HG03558 (cell line): ENCODE data around the gene MANEAL.

ENCODE experiments used
- ATAC-seq: cut with Tn5 transposase; IDR thresholded peaks from one replicate; pipeline ENCODE4 v1.9.1; 2021; ENCODE audit warnings: moderate number of reproducible peaks; ENCODE audit not compliant: unreplicated experiment; ENCODE audit errors: extremely low read depth

Gene MANEAL

GRCh38 chr1:37778654-37779053 lies 15.0 kb upstream of the MANEAL start:
- ATAC-seq: no peak

DNA sequence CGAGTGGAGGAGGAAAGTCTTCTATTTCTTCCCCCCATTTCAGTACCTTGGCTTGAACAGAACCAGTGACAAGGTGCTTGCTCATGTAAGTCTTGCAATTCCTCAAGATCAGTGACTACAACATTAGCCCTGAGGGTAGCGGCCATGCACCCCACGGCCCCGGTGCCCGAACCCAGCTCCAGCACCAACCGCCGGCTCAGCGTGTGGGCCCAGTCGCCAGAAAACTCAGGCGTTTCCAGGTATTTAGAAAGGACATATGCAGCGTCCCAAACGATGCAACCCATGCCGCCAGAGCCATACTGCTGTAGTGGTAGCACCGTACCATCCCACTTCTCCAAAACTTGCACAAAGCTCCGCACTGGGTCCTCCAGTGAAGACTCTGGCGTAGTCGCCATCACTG lies 11.2 kb upstream of the MANEAL start:
- no peak for ATAC-seq

- ATAC-seq: no peak
Measured at GRCh38 chr1:37792943-37793686, 532 bp upstream of the MANEAL start.

DNA sequence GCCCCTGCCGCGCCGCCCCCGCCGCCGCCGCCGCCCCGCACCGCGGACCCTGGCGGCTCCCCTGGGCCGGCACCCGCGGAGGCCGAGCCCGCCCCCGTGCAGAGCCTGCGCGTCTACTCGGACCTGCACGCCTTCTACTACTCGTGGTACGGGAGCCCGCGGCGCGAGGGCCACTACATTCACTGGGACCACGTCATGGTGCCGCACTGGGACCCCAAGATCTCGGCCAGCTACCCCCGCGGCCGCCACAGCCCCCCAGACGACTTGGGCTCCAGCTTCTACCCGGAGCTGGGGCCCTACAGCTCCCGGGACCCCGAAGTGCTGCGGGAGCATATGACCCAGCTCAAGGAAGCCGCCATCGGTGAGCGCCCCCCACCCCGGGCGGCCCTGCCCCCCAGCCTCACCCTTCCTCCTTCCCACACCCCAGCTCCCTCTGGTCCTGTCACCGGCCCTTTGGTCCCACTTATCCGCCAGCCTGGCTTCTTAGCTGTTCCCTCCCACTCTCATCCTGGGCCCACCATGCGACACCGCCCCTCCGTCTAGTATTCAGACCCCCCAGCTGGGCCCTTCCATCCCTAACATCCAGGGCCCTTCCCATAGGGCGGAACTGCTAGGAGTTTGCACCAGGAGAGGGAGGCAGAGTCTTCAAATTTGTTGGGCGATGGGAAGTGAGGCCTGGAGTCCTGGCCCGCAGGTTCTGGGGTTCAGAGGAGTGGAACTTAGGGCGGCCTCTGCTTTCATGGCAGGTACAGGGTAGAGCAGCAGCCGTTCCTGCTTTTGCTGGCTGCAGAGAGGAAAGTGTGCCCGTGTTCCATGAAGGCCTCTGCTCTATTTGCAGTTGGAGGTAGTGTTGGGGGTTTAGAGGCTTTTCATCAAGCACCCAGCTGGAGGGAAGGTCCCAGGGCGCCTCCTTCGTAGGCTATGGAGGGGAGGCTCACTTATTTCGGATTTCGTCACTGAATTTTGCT lies 1.0 kb downstream of the MANEAL start:
- no peak for ATAC-seq

GRCh38 chr1:37795340-37796125 lies 1.9 kb downstream of the MANEAL start:
- ATAC-seq: no peak

DNA sequence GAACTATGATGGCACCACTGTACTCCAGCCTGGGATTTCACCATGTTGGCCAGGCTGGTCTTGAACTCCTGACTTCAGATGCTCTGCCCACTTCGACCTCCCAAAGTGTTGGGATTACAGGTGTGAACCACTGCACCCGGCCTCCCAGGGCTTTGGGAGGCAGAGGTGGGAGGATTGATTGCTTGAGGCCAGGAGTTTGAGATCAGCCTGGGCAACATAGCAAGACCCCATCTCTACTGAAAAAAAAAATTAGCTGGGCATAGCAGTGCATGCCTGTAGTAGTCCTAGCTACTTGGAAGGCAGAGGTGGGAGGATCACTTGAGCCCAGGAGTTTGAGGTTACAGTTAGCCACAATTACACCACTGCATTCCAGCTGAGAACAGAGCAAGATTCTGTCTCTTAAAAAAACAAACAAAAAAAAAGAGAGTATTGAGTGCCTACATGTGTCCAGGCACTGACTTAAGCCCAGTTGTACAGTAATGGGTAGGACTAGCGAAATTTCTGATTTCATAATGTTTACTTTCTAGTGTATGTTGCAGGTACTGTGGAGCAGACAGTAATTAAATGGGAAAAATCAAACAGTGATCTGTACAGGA lies 4.2 kb downstream of the MANEAL start:
- ATAC-seq: no peak

DNA sequence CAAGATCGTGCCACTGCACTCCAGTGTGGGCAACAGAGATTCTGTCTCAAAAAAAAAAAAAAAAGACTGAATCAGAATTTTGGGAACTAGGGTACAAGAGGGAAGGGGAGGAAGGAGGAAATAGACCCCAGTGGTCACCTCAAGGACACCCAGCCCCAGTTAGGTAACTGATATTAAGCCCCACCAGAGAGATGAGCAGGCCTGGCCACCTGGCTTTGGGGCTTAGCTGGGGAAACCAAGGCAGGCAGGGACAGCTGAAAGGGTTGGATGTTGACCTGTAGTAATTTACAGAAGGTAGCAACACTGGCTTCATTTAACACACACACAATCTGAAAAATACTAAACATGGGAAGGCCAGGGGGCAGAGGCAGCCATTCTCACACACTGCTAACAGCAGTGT lies 8.8 kb downstream of the MANEAL start:
- ATAC-seq: no peak

DNA sequence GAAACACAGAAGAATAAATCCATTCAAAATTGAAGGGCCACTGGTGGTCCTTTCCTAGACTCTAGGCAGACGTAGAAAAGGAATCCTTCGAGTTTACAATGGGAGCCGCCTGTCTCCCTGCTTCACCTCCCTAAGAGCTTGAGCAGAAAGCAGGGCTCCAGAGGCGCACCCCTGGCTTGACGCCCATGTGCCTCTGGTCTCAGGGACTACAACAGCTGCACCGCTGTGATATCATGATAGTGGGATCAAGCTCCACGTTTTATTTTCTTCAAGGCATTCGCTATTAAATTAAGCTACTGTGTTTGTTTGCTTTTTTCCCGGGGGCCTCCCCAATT lies 13.5 kb downstream of the MANEAL start:
- ATAC-seq: no peak

GRCh38 chr1:37807555-37808368 lies 14.1 kb downstream of the MANEAL start, which contains the start of the genes C1orf122 and YRDC:
Gene C1orf122, plus strand, starts transcription at chr1:37807790. Its CDS starts 615 bp downstream, at chr1:37808405.
Gene YRDC, minus strand, starts transcription at chr1:37808208. Its CDS starts 28 bp downstream, at chr1:37808180.
- ATAC-seq: no peak

GRCh38 chr1:37808369-37809319 lies 15.0 kb downstream of the MANEAL start:
- no peak for ATAC-seq

GRCh38 chr1:37809942-37810341 lies 16.3 kb downstream of the MANEAL start:
- ATAC-seq: no peak

DNA sequence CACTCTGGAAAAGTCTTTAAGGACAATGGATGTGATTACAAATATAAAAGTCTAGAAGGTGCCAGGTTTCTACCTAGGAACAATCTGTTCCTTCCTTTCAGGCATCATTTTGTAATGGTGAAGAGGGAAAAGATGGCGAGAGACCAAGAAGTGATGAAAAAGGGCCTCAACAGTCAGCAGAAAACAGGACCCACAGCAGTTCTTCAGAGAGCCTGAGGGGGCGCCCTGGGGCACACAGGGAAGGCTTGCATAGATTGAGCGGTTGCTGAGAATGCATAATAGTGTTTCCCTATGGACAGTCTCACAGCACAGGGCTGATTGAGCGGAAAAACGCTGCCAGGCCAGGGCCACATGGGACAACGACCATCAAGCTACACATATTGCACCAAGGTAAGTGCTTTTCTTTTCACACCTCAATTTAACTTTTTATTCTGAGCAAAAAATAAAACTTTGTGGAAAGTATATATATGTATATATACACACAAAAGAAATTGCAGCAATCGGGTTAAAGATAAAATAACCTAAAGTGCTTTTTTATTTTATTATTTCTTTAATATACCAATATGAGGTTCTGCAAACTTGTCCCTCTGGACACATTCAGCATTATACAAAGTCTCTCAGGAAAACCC lies 17.5 kb downstream of the MANEAL start:
- no peak for ATAC-seq

GRCh38 chr1:37813529-37814145 lies 20.0 kb downstream of the MANEAL start:
- no peak for ATAC-seq

- ATAC-seq: no peak
Measured at GRCh38 chr1:37814252-37814651, 20.6 kb downstream of the MANEAL start.

DNA sequence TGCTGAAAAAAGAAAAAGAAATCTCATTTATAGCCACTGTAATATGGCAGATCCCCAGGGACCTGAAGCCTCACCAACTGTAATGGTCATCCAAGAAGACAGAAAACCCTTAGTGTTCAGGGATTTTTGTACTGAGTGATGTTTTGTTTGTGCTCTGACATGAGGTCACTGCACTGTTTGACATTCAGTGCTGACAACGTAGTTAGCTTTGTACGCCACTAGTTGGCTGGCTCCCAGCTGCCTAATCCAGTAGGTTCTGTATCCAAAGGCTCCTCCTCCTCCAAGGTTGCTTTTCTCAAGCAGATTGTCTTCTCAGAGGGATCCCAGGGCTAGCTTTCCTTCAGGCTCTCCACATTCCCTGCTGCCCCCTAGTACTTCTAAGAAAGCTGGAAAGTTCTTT lies 23.8 kb downstream of the MANEAL start:
- ATAC-seq: no peak

DNA sequence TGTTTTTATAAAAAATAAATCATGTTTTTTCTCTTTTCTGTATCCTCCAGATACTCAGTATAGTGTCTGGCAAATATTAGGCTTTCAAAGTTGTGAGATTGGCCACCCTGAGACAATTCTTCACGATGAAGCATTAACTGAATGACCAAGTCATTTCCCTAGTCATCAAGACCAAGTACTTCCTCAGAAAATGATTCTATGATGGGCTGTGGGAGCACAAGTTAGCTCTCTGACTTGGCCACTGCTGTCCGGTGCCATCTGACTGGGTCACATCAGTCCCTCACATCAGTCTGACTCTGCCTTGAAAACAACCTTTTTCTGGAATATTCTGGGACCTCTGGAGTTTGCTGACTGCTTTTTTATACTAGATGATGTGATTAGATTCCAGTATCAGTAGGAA lies 27.8 kb downstream of the MANEAL start:
- ATAC-seq: no peak
